Panc1 (cell line): Measurements from ENCODE around the gene FADS2. TPM values are rescaled to one million over a fixed set of nuclear protein-coding genes. Genes with fewer than 3 reads are reported as not detected.
A peak's percentile ranks its signal among the peaks of the same experiment; 100 is the strongest.

Experiments used
- ATAC-seq: fragments of 200-7000 bp; cut with Tn5 transposase; 2 replicates; pipeline ENCODE4 v1.9.1; 2020; ENCODE audit warnings: mild to moderate bottlenecking, moderate library complexity
- BruUV-seq: library from RNA; stranded (reverse); fragments of 400-500 nt; replicated peaks from 2 replicates; lab custom pipeline; 2021; lab: Mats Ljungman, UMichigan
- CTCF ChIA-PET: fragments of 300-600 bp; sonication (Branson Sonifier 250); formaldehyde crosslinking; loops from one replicate; lab custom pipeline; 2022; ENCODE audit warnings: antibody characterized with exemption; lab: Charles Lee
- POLR2A ChIA-PET: fragments of 300-600 bp; sonication (Branson Sonifier 250); formaldehyde crosslinking; loops from one replicate; lab custom pipeline; 2022; ENCODE audit warnings: antibody characterized with exemption; lab: Charles Lee
- DNase-seq: peaks from one replicate; pipeline ENCODE4 v3.0.0-alpha.2; 2010; ENCODE audit warnings: low read depth, low spot score
- H3K27ac ChIP-seq: 2 replicates; pipeline ENCODE4 v1.5.1; 2011; ENCODE audit warnings: mild to moderate bottlenecking, low read length, inconsistent platforms
- H3K27me3 ChIP-seq: fragments of 200-500 bp; sonication (Bioruptor generic); 2 replicates; pipeline ENCODE4 v1.6.0; 2014; ENCODE audit warnings: low read length, inconsistent platforms; ENCODE audit not compliant: control insufficient read depth, insufficient read depth
- H3K36me3 ChIP-seq: fragments of 200-500 bp; sonication (Bioruptor generic); 2 replicates; pipeline ENCODE4 v1.5.1; 2014; ENCODE audit warnings: inconsistent platforms, mild to moderate bottlenecking, low read length, moderate library complexity; ENCODE audit not compliant: control insufficient read depth, insufficient read depth
- H3K4me1 ChIP-seq: 2 replicates; pipeline ENCODE4 v1.5.1; 2011; ENCODE audit warnings: inconsistent platforms, mild to moderate bottlenecking, low read length, moderate library complexity; ENCODE audit not compliant: control insufficient read depth, insufficient read depth
- H3K4me3 ChIP-seq, 2 experiments: 2 replicates each; pipeline ENCODE4 v1.5.1; 2011 to 2012; ENCODE audit warnings: low read depth in 2 of 2, low read length in 2 of 2, mild to moderate bottlenecking in 2 of 2, inconsistent platforms in 1 of 2, moderate library complexity in 1 of 2
- H3K9me3 ChIP-seq: fragments of 200-500 bp; sonication (Bioruptor generic); 2 replicates; pipeline ENCODE4 v1.5.1; 2014; ENCODE audit warnings: low read depth, mild to moderate bottlenecking, inconsistent platforms, low read length, moderate library complexity; ENCODE audit not compliant: control insufficient read depth, insufficient read depth
- POLR2AphosphoS5 ChIP-seq: IDR thresholded peaks from 2 replicates; pipeline ENCODE4 v1.6.1; 2012; ENCODE audit warnings: mild to moderate bottlenecking, low read depth, low read length, moderate library complexity
- SIN3A ChIP-seq: IDR thresholded peaks from 2 replicates; pipeline ENCODE4 v1.6.1; 2012; ENCODE audit warnings: low read depth, mild to moderate bottlenecking, low read length, moderate library complexity, borderline replicate concordance; ENCODE audit not compliant: insufficient read depth
- TCF7L2 ChIP-seq: IDR thresholded peaks from 2 replicates; pipeline ENCODE4 v1.6.1; 2011; ENCODE audit warnings: mild to moderate bottlenecking, low read depth, low read length, inconsistent platforms
- in situ Hi-C: cut with HindIII; loops from 2 replicates; pipeline ENCODE4 v1.10.0; 2016; ENCODE audit warnings: low sequenced_read_pairs, low pct_unique_long_range_greater_than_20kb
- intact Hi-C: fragments of 100-400 bp; cut with micrococcal nuclease; formaldehyde crosslinking; loops from one replicate; pipeline ENCODE4 v1.10.0; 2022; ENCODE audit not compliant: unreplicated experiment
- total RNA-seq: library from RNA; stranded (reverse); gene quantifications from one replicate; pipeline ENCODE4 v1.2.1, GENCODE V29; 2021; ENCODE audit not compliant: unreplicated experiment
- TF ChIP-seq, protein P1 (sequence below): fragments of 450-650 bp; IDR thresholded peaks from 2 replicates; pipeline ENCODE4 v1.5.1; 2017; ENCODE audit warnings: mild to moderate bottlenecking
- TF ChIP-seq, protein P2 (sequence below), 2 experiments: IDR thresholded peaks; 2 replicates each; pipeline ENCODE4 v1.6.1; 2011 to 2012; ENCODE audit warnings: low read depth in 2 of 2, control low read depth in 1 of 2, low read length in 1 of 2, mild to moderate bottlenecking in 1 of 2, moderate library complexity in 1 of 2; ENCODE audit not compliant: insufficient read depth in 1 of 2

FADS2 gene
- total RNA-seq, 1 experiment from 2014 or later: 679 TPM

DNA sequence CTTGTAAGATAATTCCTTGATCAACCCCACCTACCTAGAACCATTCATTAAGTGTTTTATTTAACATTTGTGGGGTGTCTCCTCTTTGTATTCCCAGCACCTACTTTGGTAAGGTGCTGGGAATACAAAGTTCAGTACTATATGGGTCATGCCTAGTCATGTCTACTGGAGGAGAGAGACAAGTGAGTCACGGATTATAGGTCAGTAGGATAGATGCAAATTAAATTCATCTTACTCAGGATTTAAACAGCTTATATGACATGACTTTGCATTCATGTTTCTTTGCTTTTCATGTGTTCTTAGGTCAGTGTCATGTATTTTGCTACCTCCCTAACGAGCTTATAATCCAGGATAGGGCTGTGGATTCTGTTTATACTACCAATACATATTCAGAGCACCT is 7.9 kb upstream of the FADS2 start:
- no peak for DNase-seq
- no peak for ATAC-seq
- POLR2A ChIA-PET: no interaction called here
- CTCF ChIA-PET: no interaction called here
- in situ Hi-C loops: no loop called here
- Histone ChIP-seq H3K4me3 (no peak overlapping the region), H3K9me3 (no peaks in the 10 kb centered on the region), H3K36me3 (no peaks in the 10 kb centered on the region), H3K27ac (no peak overlapping the region), H3K4me1 (peaks cover 12% of the 10 kb centered on the region), H3K27me3 (no peaks in the 10 kb centered on the region)
- intact Hi-C loops: no loop called here
- BruUV-seq: no TSS peak
- no peak for TF ChIP-seq TCF7L2
- TF ChIP-seq POLR2AphosphoS5: no peak
- TF ChIP-seq, protein P1, sequence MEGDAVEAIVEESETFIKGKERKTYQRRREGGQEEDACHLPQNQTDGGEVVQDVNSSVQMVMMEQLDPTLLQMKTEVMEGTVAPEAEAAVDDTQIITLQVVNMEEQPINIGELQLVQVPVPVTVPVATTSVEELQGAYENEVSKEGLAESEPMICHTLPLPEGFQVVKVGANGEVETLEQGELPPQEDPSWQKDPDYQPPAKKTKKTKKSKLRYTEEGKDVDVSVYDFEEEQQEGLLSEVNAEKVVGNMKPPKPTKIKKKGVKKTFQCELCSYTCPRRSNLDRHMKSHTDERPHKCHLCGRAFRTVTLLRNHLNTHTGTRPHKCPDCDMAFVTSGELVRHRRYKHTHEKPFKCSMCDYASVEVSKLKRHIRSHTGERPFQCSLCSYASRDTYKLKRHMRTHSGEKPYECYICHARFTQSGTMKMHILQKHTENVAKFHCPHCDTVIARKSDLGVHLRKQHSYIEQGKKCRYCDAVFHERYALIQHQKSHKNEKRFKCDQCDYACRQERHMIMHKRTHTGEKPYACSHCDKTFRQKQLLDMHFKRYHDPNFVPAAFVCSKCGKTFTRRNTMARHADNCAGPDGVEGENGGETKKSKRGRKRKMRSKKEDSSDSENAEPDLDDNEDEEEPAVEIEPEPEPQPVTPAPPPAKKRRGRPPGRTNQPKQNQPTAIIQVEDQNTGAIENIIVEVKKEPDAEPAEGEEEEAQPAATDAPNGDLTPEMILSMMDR: no peak
- no peak for TF ChIP-seq SIN3A
- TF ChIP-seq, protein P2, sequence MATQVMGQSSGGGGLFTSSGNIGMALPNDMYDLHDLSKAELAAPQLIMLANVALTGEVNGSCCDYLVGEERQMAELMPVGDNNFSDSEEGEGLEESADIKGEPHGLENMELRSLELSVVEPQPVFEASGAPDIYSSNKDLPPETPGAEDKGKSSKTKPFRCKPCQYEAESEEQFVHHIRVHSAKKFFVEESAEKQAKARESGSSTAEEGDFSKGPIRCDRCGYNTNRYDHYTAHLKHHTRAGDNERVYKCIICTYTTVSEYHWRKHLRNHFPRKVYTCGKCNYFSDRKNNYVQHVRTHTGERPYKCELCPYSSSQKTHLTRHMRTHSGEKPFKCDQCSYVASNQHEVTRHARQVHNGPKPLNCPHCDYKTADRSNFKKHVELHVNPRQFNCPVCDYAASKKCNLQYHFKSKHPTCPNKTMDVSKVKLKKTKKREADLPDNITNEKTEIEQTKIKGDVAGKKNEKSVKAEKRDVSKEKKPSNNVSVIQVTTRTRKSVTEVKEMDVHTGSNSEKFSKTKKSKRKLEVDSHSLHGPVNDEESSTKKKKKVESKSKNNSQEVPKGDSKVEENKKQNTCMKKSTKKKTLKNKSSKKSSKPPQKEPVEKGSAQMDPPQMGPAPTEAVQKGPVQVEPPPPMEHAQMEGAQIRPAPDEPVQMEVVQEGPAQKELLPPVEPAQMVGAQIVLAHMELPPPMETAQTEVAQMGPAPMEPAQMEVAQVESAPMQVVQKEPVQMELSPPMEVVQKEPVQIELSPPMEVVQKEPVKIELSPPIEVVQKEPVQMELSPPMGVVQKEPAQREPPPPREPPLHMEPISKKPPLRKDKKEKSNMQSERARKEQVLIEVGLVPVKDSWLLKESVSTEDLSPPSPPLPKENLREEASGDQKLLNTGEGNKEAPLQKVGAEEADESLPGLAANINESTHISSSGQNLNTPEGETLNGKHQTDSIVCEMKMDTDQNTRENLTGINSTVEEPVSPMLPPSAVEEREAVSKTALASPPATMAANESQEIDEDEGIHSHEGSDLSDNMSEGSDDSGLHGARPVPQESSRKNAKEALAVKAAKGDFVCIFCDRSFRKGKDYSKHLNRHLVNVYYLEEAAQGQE (IDR thresholded peaks at IDR 0.05; ENCODE audit: insufficient read depth in 1 of 2, low read depth in 2 of 2, low read length in 1 of 2): no peak

DNA sequence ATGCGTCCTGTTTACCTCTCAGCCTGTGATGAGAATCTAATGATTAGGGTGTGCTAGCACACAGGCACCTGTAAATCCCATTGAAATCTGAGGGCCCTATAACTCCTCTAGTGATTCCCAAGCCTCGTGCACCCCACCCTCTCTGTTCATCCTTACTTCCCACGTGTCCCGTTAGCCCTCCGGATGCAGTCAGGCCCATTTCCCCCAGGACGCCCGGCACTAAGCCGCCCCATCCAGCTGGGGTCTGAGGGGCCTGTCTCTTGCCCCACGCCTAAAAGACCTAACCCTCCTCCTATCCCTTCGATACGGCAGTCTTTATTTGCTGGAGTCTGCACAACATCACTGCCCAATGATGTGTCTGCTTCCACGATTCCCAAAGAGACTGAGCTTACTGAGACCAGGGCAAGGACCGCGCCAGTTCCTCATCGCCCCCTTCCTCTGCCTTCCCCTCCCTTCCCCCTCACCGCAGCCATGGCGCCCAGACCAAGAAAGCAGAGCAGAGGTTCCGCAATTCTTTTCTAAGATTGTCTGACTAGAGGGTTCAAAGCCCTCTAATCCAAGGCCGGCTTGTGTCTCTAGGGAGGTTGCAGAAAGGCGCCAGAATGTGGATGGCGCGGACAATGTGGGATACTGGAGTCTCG is 1.1 kb upstream of the FADS2 start:
- Histone ChIP-seq H3K27ac (peak overlapping the region; percentile 92), H3K4me1 (peaks cover 26% of the 10 kb centered on the region), H3K36me3 (no peaks in the 10 kb centered on the region), H3K9me3 (no peaks in the 10 kb centered on the region), H3K4me3 (peak overlapping the region; percentile 81 to 82), H3K27me3 (no peaks in the 10 kb centered on the region)
- TF ChIP-seq POLR2AphosphoS5 (no peak), TCF7L2 (no peak), SIN3A (no peak)
- TF ChIP-seq, protein P2 (IDR thresholded peaks at IDR 0.05; ENCODE audit: insufficient read depth in 1 of 2, low read depth in 2 of 2, low read length in 1 of 2): no peak
- TF ChIP-seq, protein P1: no peak
- no peak for DNase-seq
- CTCF ChIA-PET: no interaction called here
- in situ Hi-C loops: no loop called here
- ATAC-seq: peak; percentile 1; the same call in 1 of the 2 replicates
- POLR2A ChIA-PET: interaction anchor here (1.8 kb wide), 1 partner anchor 12 kb away, joined by 10 read pairs; no protein-coding TSS in a partner anchor
- BruUV-seq: TSS peak; percentile 86
- intact Hi-C loops: no loop called here
